HL-60/S4 treated with phorbol 12-myristate 13-acetate at 8.2 ng/mL for 4 days and 3 days (cell line): Measurements from ENCODE around the gene FGF6.
"Not testable (repeated sequence)": the region's sequence is repeated elsewhere in the genome, so short reads cannot be mapped to it uniquely, and the experiment has no call there.

Experiments used
- in situ Hi-C: fragments of 300-500 bp; cut with MboI; formaldehyde crosslinking; loops from 2 replicates; pipeline ENCODE4 v1.15.0; 2022; ENCODE audit warnings: low sequenced_read_pairs

The FGF6 gene

GRCh38 chr12:4421590-4422031 is 24.0 kb downstream of the FGF6 start:
- in situ Hi-C loops, result no loop called here

GRCh38 chr12:4420138-4420670 is 25.4 kb downstream of the FGF6 start:
- in situ Hi-C loops, result no loop called here

- in situ Hi-C loops, result no loop called here
Measured at GRCh38 chr12:4418913-4419312, 26.7 kb downstream of the FGF6 start.

- in situ Hi-C loops, result no loop called here
Measured at GRCh38 chr12:4417936-4418335, 27.7 kb downstream of the FGF6 start.

GRCh38 chr12:4417455-4417854 is 28.2 kb downstream of the FGF6 start:
- in situ Hi-C loops, result no loop called here

GRCh38 chr12:4416276-4416675 is 29.3 kb downstream of the FGF6 start:
- in situ Hi-C loops, result no loop called here

- in situ Hi-C loops, result no loop called here
Measured at GRCh38 chr12:4412465-4412864, 33.1 kb downstream of the FGF6 start.

GRCh38 chr12:4412056-4412455 is 33.6 kb downstream of the FGF6 start:
- in situ Hi-C loops, result no loop called here

- in situ Hi-C loops, result no loop called here
Measured at GRCh38 chr12:4407136-4407535, 38.5 kb downstream of the FGF6 start.

GRCh38 chr12:4404877-4405637 is 40.6 kb downstream of the FGF6 start:
- in situ Hi-C loops, result not testable (repeated sequence)

- in situ Hi-C loops, result no loop called here
Measured at GRCh38 chr12:4402996-4403395, 42.6 kb downstream of the FGF6 start.

- in situ Hi-C loops, result no loop called here
Measured at GRCh38 chr12:4401117-4401516, 44.5 kb downstream of the FGF6 start.

GRCh38 chr12:4395818-4396217 is 49.8 kb downstream of the FGF6 start:
- in situ Hi-C loops, result no loop called here

GRCh38 chr12:4393211-4393610 is 52.4 kb downstream of the FGF6 start:
- in situ Hi-C loops, result no loop called here

- in situ Hi-C loops, result no loop called here
Measured at GRCh38 chr12:4392223-4392742, 53.3 kb downstream of the FGF6 start.

GRCh38 chr12:4388662-4389061 is 57.0 kb downstream of the FGF6 start:
- in situ Hi-C loops, result no loop called here

GRCh38 chr12:4388032-4388431 is 57.6 kb downstream of the FGF6 start:
- in situ Hi-C loops, result no loop called here

- in situ Hi-C loops, result no loop called here
Measured at GRCh38 chr12:4387607-4388006, 58.0 kb downstream of the FGF6 start.

GRCh38 chr12:4386801-4387200 is 58.8 kb downstream of the FGF6 start:
- in situ Hi-C loops, result no loop called here
